HuH-7 (cell line): Measurements from ENCODE around the gene PPP1R1A.
A peak's percentile ranks its signal among the peaks of the same experiment; 100 is the strongest.

ENCODE experiments used
- DNase-seq: peaks from one replicate; pipeline ENCODE4 v3.0.0; 2011; ENCODE audit warnings: low spot score

The PPP1R1A gene

GRCh38 chr12:54603173-54603814 lies 14.8 kb upstream of the PPP1R1A start:
- DNase-seq: peak; percentile 70

GRCh38 chr12:54602661-54603060 lies 14.2 kb upstream of the PPP1R1A start:
- no peak for DNase-seq

GRCh38 chr12:54601841-54602240 lies 13.4 kb upstream of the PPP1R1A start:
- DNase-seq: no peak

GRCh38 chr12:54598970-54599369 lies 10.5 kb upstream of the PPP1R1A start:
- no peak for DNase-seq

DNA sequence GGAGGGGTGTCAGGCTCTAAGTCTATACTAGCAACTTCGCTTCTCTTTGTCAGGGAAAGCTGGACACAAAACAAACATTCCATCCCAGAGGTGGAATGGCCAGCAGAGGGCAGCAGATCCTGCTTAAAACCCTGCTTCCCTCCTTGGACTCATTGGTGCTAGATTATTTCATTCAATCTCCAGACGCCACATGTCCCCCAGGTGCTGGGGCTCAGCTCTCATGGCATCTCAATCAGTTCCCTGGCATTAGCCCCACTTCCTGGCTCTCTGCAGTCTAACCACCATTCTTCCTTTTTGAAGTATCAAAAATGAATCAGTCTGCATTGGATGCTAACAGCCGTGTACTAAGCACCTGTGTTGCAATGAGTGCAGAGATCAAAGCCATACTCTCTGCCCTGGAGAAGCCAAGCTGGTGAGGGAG lies 8.1 kb upstream of the PPP1R1A start:
- peak; percentile 74 for DNase-seq

DNA sequence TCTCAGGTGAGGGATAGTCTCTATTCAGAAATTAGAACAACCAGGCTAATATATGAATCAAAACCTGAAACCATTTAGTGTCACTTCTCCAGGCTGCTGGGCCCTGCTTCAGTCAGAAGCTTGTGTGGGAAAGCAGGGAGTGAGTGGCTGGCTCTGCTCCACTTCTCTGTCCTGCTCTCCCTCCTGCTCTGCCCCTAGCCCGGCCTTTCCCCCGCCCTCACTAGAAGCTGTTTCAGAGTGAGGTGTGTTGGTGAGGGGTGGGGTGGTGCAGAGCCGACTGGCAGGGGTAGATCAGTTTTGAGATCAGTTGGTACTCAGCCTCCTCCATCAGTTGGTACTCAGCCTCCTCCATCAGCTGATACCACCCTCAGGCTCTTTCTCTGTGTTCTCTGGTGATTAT lies 7.0 kb upstream of the PPP1R1A start:
- DNase-seq: no peak

DNA sequence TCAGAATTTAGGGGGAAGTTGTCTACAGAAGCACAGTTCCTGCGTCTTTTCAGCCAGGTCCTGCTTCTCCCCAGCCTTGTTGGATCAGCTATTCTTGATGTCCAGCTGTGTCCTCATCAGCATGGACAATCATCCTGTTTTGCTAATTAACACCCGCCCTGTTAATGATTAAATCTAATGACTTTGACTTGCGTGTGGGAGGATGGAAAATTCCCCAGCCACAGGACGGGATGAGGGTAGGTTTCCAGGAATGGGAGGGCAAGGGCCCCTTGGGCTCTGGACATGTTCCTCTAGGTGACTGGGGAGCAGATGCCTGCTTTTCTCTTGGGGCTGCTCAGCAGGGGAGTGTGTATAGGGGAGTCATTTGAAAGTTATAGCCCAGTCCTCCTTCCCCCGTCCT lies 5.3 kb upstream of the PPP1R1A start:
- DNase-seq: no peak

GRCh38 chr12:54593135-54593534 lies 4.7 kb upstream of the PPP1R1A start:
- DNase-seq: no peak

DNA sequence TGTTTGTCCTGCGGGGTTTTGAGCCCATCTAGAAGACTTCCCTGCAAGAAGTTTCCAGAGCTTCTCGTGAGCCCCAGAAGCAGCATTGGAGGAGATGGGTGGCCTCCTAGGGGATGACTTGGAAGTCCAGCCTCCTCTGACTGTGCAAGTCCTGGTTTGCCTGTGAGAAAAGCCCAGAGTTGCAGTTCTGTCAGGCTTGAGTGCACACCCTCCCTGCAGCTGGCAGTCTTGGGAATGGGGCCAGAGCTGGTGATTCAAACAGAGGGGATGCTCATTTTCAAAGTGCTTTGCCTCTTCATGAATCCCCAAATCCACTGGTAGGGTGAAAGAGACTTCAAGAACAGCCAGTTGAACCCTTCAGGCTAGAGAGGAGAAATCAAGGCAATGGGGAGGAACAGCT lies 3.9 kb upstream of the PPP1R1A start:
- no peak for DNase-seq

GRCh38 chr12:54590978-54591591 lies 2.6 kb upstream of the PPP1R1A start:
- DNase-seq: no peak

GRCh38 chr12:54589964-54590363 lies 1.5 kb upstream of the PPP1R1A start:
- DNase-seq: no peak

- DNase-seq: no peak
Observed at GRCh38 chr12:54588890-54589267, 420 bp upstream of the PPP1R1A start.

DNA sequence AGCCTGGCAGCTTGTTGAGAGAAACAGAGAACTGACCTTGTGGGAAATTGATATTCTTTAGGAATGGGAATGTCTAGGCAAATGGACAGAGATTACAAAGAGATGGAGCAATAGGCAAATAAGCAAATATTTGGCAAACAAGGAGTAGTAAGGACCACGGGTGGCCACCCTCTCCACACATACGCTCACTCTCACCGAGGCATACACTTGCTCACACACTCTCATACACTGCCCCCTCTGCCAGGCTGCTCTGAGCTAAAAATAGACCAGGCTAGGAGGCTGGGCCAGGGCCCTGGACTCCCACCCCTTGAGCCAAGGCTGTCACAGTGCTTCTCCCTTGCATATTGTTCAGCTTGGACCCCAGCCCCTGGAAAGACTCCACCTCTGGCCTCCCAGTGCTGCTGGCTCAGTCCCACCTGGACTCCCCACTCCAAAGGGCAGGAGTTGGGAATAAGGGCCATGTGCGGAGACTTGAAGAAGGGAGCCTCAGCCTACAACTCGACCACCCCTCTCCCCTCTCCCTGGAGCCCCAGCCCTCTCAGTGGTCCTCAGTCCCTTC lies 1.1 kb downstream of the PPP1R1A start:
- DNase-seq: peak; percentile 70

DNA sequence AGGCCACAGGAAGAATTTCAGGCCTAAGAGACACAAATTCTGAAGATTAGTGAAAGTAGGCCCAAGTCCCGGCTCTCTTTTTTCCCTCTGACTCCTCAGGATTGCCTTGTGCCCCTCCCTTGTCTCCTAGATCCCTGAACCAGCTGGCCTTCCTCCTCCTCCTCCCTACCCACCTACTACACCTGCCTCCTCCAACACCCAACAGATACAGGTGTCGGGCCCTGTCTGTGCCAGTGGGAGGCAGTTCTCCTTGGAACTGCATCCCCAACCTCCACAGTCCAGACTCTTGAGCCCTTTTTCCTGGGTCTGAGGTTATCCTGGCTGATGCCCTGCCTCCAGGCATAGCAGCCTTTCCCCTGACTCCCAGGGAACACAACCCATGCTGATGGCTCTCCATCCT lies 1.8 kb downstream of the PPP1R1A start:
- DNase-seq: no peak

GRCh38 chr12:54585243-54585642 lies 3.2 kb downstream of the PPP1R1A start:
- DNase-seq: no peak

- no peak for DNase-seq
Observed at GRCh38 chr12:54584128-54584527, 4.3 kb downstream of the PPP1R1A start.

DNA sequence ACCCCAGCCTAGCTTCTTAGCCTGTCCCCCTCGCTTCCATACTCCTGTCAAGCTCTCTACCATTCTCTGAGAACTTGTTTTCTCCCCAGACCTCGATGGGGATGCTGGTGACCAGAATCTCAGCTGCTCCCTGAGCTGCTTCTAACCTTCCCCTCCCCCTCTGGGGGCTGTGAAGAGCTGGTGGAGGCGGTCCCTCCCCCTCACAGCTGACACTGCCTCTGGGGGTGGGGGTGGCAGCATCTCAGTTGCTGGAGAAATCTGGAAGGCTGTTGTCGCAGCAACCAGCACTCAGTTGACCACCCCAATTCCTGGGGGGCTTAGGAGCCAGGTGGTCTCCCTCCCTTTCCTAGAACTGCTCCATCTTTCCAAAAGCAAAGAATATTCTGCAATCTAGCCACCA lies 4.7 kb downstream of the PPP1R1A start:
- no peak for DNase-seq

DNA sequence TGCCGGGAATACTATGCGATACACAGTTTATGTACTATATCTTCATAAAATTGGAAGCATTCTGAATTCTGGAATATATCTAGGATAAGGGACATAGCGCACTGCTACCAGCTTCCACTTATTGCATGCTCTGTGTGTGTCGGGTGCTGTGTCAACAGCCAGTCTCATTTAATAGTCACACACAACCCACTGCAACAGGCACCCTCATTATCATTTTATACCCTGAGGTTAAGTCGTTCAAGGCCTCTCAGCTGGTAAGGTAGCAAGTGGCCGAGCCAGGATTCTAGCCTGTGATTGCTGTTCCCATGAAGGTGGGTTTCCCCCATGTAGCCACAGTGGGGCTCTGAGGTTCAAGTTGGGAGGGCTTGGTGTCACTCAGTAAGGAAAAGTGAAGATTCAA lies 7.0 kb downstream of the PPP1R1A start:
- DNase-seq: no peak

GRCh38 chr12:54579696-54580333 lies 8.6 kb downstream of the PPP1R1A start:
- DNase-seq: peak; percentile 85

DNA sequence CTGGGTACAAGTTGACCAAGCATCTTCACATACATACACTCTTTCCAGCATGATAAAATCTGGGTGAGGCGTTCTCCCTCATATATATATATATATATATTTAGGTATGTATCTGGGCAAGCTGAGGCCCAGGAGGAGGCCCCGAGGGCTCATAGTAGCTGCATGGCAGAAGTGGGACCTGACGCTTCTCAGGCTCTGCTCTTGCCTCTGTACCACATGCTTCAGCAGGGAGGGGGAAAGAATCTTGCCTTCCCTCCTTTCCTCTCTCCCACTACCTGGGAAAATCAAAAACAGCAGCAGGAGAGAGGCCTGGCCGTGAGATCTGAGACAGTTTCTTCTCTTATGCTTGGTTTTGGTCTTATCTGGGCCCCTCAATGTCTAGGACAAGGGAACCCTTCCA lies 9.2 kb downstream of the PPP1R1A start:
- DNase-seq: no peak

DNA sequence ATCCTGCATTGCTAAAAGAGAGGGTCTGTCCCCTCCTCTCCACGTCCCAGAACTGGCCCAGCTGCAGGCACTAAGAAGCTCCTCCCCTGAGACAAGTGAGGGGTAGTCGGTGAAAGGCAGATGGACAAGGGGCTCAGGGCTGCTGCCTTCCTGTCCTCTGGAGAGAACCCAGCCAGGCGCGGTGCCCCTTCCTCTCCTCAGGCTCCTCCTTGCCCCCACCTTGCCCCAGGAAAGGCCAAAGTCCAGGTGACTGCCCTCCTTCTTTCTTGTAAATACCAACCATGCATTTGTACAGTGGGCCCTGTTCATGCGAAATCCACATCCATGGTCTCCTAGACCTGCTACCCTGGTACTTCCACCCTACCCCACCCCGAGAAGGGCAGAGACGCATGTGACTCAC lies 9.7 kb downstream of the PPP1R1A start:
- no peak for DNase-seq

DNA sequence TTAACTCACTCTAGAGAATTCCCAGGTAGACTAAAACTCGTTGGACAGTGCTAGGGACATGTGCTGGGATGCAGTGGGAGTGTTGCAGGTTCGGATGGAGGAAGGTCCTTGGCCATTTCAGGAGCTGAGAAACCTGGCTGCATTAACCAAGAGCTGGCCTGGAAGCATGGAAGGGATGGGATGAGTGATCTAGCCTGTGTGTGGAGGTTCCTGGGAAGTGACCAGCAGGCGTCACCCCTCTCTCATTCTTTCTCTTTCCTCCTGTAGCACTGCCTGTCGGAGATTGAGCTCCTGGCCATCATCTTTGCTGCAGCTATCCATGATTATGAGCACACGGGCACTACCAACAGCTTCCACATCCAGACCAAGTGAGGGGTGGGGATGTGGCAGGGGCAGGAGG lies 15.6 kb downstream of the PPP1R1A start:
- DNase-seq: no peak
